NB4 (cell line): Measurements from ENCODE around the gene TRAF3.

Experiments used
- MYC ChIP-seq: IDR thresholded peaks from 2 replicates; pipeline ENCODE4 v1.6.1; 2011; ENCODE audit warnings: low read depth, low read length
- POLR2A ChIP-seq: IDR thresholded peaks from 2 replicates; pipeline ENCODE4 v1.6.1; 2011; ENCODE audit warnings: mild to moderate bottlenecking; ENCODE audit not compliant: insufficient read length; ENCODE audit errors: extremely low read depth
- TF ChIP-seq, protein P1 (sequence below): IDR thresholded peaks from one replicate; pipeline ENCODE4 v1.5.1; 2012; ENCODE audit warnings: low read depth, low read length
- TF ChIP-seq, protein P2 (sequence below): IDR thresholded peaks from 2 replicates; pipeline ENCODE4 v1.6.1; 2011; ENCODE audit warnings: low read depth, low read length

- TF ChIP-seq, protein P1, sequence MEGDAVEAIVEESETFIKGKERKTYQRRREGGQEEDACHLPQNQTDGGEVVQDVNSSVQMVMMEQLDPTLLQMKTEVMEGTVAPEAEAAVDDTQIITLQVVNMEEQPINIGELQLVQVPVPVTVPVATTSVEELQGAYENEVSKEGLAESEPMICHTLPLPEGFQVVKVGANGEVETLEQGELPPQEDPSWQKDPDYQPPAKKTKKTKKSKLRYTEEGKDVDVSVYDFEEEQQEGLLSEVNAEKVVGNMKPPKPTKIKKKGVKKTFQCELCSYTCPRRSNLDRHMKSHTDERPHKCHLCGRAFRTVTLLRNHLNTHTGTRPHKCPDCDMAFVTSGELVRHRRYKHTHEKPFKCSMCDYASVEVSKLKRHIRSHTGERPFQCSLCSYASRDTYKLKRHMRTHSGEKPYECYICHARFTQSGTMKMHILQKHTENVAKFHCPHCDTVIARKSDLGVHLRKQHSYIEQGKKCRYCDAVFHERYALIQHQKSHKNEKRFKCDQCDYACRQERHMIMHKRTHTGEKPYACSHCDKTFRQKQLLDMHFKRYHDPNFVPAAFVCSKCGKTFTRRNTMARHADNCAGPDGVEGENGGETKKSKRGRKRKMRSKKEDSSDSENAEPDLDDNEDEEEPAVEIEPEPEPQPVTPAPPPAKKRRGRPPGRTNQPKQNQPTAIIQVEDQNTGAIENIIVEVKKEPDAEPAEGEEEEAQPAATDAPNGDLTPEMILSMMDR: no peak
- TF ChIP-seq, protein P2, sequence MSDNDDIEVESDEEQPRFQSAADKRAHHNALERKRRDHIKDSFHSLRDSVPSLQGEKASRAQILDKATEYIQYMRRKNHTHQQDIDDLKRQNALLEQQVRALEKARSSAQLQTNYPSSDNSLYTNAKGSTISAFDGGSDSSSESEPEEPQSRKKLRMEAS: no peak
- TF ChIP-seq POLR2A (no peak), MYC (no peak)
These were observed 95.9 kb downstream of the TRAF3 start for GRCh38 chr14:102873131-102873530.
